HCT116 (cell line): ENCODE measurements around the gene ADARB1. TPM values are rescaled to one million over a fixed set of nuclear protein-coding genes. Genes with fewer than 3 reads are reported as not detected.

Source experiments
- ATAC-seq: fragments of 200-7000 bp; cut with Tn5 transposase; 2 replicates; pipeline ENCODE4 v1.9.1; 2020; ENCODE audit warnings: mild to moderate bottlenecking, moderate library complexity
- BruUV-seq: library from RNA; stranded (reverse); fragments of 400-500 nt; replicated peaks from 2 replicates; lab custom pipeline; 2021; lab: Mats Ljungman, UMichigan
- CTCF ChIA-PET: fragments of 300-600 bp; sonication (Branson Sonifier 250); formaldehyde crosslinking; loops from one replicate; lab custom pipeline; 2021; ENCODE audit warnings: antibody characterized with exemption; lab: Charles Lee
- POLR2A ChIA-PET: fragments of 300-600, 350-600 bp; sonication (Branson Sonifier 250); formaldehyde crosslinking; loops from one replicate; lab custom pipeline; 2021; ENCODE audit warnings: antibody characterized with exemption; lab: Charles Lee
- RAD21 ChIA-PET, 2 experiments: fragments of 300-600 bp; sonication (Branson Sonifier 250); formaldehyde crosslinking; loops; one replicate each; lab custom pipeline; 2023; ENCODE audit warnings: low total read pairs in 2 of 2; ENCODE audit not compliant: uncharacterized antibody in 2 of 2, unreplicated experiment in 2 of 2, low non-redundant PET in 1 of 2; lab: Charles Lee
- DNase-seq: peaks from one replicate; pipeline ENCODE4 v3.0.0-alpha.2; 2010; ENCODE audit warnings: low read depth, low spot score
- H2AFZ ChIP-seq: fragments of 200-600 bp; shearing (Covaris generic), sonication (generic); 2 replicates; pipeline ENCODE4 v1.6.1; 2017; ENCODE audit warnings: low read depth, mixed run types, mixed read lengths, antibody characterized with exemption, low read length; ENCODE audit not compliant: poor library complexity, severe bottlenecking
- H3K27ac ChIP-seq: 2 replicates; pipeline ENCODE4 v1.5.1; 2012; ENCODE audit warnings: low read depth, low read length
- H3K27me3 ChIP-seq: fragments of 200-600 bp; sonication (generic); 2 replicates; pipeline ENCODE4 v1.6.1; 2016; ENCODE audit warnings: mixed run types, low read length, mixed read lengths; ENCODE audit not compliant: insufficient read depth
- H3K36me3 ChIP-seq, 2 experiments: fragments of 200-500 bp in 1 of 2; fragments of 200-600 bp in 1 of 2; sonication (Bioruptor generic) in 1 of 2; sonication (generic) in 1 of 2; 2 replicates each; pipeline versions ENCODE4 v1.5.1 to v1.6.1; 2014 to 2016; ENCODE audit warnings: low read length in 2 of 2, inconsistent platforms in 1 of 2, mixed read lengths in 1 of 2, mixed run types in 1 of 2; ENCODE audit not compliant: insufficient read depth in 2 of 2, control insufficient read depth in 1 of 2
- H3K4me1 ChIP-seq, 2 experiments: fragments of 200-600 bp in 1 of 2; sonication (generic) in 1 of 2; 2 replicates each; pipeline versions ENCODE4 v1.5.1 to v1.6.1; 2012 to 2017; ENCODE audit warnings: low read length in 2 of 2, inconsistent platforms in 1 of 2, mild to moderate bottlenecking in 1 of 2, mixed read lengths in 1 of 2, mixed run types in 1 of 2, moderate library complexity in 1 of 2; ENCODE audit not compliant: insufficient read depth in 2 of 2, control insufficient read depth in 1 of 2
- H3K4me2 ChIP-seq: fragments of 200-600 bp; sonication (generic); 2 replicates; pipeline ENCODE4 v1.6.1; 2017; ENCODE audit warnings: mixed run types, low read length, mixed read lengths
- H3K4me3 ChIP-seq, 2 experiments: fragments of 200-600 bp in 1 of 2; sonication (generic) in 1 of 2; replicated peaks in 1 of 2; 2 replicates each; pipeline ENCODE4 v1.5.1; 2011 to 2016; ENCODE audit warnings: low read length in 2 of 2, control low read depth in 1 of 2, low read depth in 1 of 2, mild to moderate bottlenecking in 1 of 2, mixed read lengths in 1 of 2, mixed run types in 1 of 2
- H3K79me2 ChIP-seq: fragments of 200-600 bp; sonication (generic); 2 replicates; pipeline ENCODE4 v1.6.1; 2017; ENCODE audit warnings: mild to moderate bottlenecking, mixed run types, low read length, moderate library complexity, mixed read lengths; ENCODE audit not compliant: insufficient read depth
- H3K9ac ChIP-seq: fragments of 200-600 bp; sonication (generic); 2 replicates; pipeline ENCODE4 v1.6.1; 2016; ENCODE audit warnings: low read length, mixed read lengths
- H3K9me2 ChIP-seq: fragments of 200-600 bp; sonication (generic), shearing (Covaris generic); 2 replicates; pipeline ENCODE4 v1.6.1; 2017; ENCODE audit warnings: mixed run types, mild to moderate bottlenecking, moderate library complexity; ENCODE audit not compliant: insufficient read depth
- H3K9me3 ChIP-seq, 2 experiments: fragments of 200-500 bp in 1 of 2; fragments of 200-600 bp in 1 of 2; sonication (Bioruptor generic) in 1 of 2; sonication (generic) in 1 of 2; 2 replicates each; pipeline ENCODE4 v1.6.1; 2014 to 2017; ENCODE audit warnings: low read length in 2 of 2, mixed read lengths in 2 of 2, inconsistent platforms in 1 of 2, low read depth in 1 of 2, mild to moderate bottlenecking in 1 of 2, mixed run types in 1 of 2, moderate library complexity in 1 of 2; ENCODE audit not compliant: control insufficient read depth in 1 of 2, insufficient read depth in 1 of 2
- H4K20me1 ChIP-seq: fragments of 200-600 bp; sonication (generic), shearing (Covaris generic); 2 replicates; pipeline ENCODE4 v1.6.1; 2017; ENCODE audit warnings: mixed run types, mild to moderate bottlenecking, moderate library complexity; ENCODE audit not compliant: insufficient read depth
- CBX3 ChIP-seq: IDR thresholded peaks from 2 replicates; pipeline ENCODE4 v1.6.1; 2012; ENCODE audit warnings: low read depth
- EGR1 ChIP-seq: IDR thresholded peaks from 2 replicates; pipeline ENCODE4 v1.6.1; 2012; ENCODE audit warnings: low read depth
- ELF1 ChIP-seq: IDR thresholded peaks from 2 replicates; pipeline ENCODE4 v1.6.1; 2012; ENCODE audit warnings: low read depth, borderline replicate concordance
- EZH2phosphoT487 ChIP-seq: fragments of 200-600 bp; IDR thresholded peaks from 2 replicates; pipeline ENCODE4 v1.6.1; 2018; ENCODE audit warnings: antibody characterized with exemption, borderline replicate concordance
- POLR2A ChIP-seq: IDR thresholded peaks from 2 replicates; pipeline ENCODE4 v1.7.0; 2011; ENCODE audit warnings: borderline replicate concordance; ENCODE audit not compliant: insufficient read depth, insufficient read length; ENCODE audit errors: extremely low read depth
- POLR2AphosphoS5 ChIP-seq: IDR thresholded peaks from 2 replicates; pipeline ENCODE4 v1.6.1; 2011; ENCODE audit warnings: mild to moderate bottlenecking, low read depth, low read length, moderate library complexity
- REST ChIP-seq: IDR thresholded peaks from 2 replicates; pipeline ENCODE4 v1.6.1; 2012; ENCODE audit warnings: low read depth
- SP1 ChIP-seq: IDR thresholded peaks from 2 replicates; pipeline ENCODE4 v1.6.1; 2012; ENCODE audit warnings: low read depth
- SRF ChIP-seq: IDR thresholded peaks from 2 replicates; pipeline ENCODE4 v1.6.1; 2012; ENCODE audit warnings: low read depth
- YY1 ChIP-seq: IDR thresholded peaks from 2 replicates; pipeline ENCODE4 v1.6.1; 2011; ENCODE audit warnings: low read length, low read depth, moderate library complexity, mild to moderate bottlenecking; ENCODE audit not compliant: insufficient replicate concordance; ENCODE audit errors: extremely low read depth
- ZFX ChIP-seq: fragments of 450-650 bp; IDR thresholded peaks from 2 replicates; pipeline ENCODE4 v1.6.1; 2017
- intact Hi-C: fragments of 100-400 bp; cut with micrococcal nuclease; formaldehyde crosslinking; loops from 2 replicates; pipeline ENCODE4 v1.10.0; 2022
- total RNA-seq: library from RNA; stranded (reverse); gene quantifications from one replicate; pipeline ENCODE4 v1.2.1, GENCODE V29; 2021; ENCODE audit not compliant: unreplicated experiment
- TF ChIP-seq, protein P1 (sequence below): IDR thresholded peaks from 2 replicates; pipeline ENCODE4 v1.6.1; 2012

Gene ADARB1
- total RNA-seq, 1 experiment from 2014 or later: 13.5 TPM

GRCh38 chr21:45090966-45091365 is 16.6 kb downstream of the ADARB1 start:
- H3K4me2 ChIP-seq: no peak overlapping the region
- H3K27me3 ChIP-seq: no peaks in the 10 kb centered on the region
- H3K4me1 ChIP-seq: peaks cover 0 to 5% of the 10 kb centered on the region in 2 experiments; a peak in 2 of 4 replicates
- CTCF ChIA-PET: no interaction called here
- no peak overlapping the region for H3K4me3 ChIP-seq
- POLR2A ChIA-PET: no interaction called here
- intact Hi-C loops: no loop called here
- peaks cover 24% of the 10 kb centered on the region for H3K79me2 ChIP-seq
- H3K27ac ChIP-seq: no peak overlapping the region
- no peaks in the 10 kb centered on the region for H3K9me3 ChIP-seq
- H3K36me3 ChIP-seq: no peaks in the 10 kb centered on the region
- no peaks in the 10 kb centered on the region for H3K9me2 ChIP-seq
- H4K20me1 ChIP-seq: no peaks in the 10 kb centered on the region
- no peak for ATAC-seq
- TF ChIP-seq EGR1: no peak
- no peak for TF ChIP-seq SRF
- TF ChIP-seq, all 23 proteins: peak for 0
- no TSS peak for BruUV-seq
- RAD21 ChIA-PET: no interaction called here
- DNase-seq: no peak
- no peak overlapping the region for H2AFZ ChIP-seq
- H3K9ac ChIP-seq: no peak overlapping the region

DNA sequence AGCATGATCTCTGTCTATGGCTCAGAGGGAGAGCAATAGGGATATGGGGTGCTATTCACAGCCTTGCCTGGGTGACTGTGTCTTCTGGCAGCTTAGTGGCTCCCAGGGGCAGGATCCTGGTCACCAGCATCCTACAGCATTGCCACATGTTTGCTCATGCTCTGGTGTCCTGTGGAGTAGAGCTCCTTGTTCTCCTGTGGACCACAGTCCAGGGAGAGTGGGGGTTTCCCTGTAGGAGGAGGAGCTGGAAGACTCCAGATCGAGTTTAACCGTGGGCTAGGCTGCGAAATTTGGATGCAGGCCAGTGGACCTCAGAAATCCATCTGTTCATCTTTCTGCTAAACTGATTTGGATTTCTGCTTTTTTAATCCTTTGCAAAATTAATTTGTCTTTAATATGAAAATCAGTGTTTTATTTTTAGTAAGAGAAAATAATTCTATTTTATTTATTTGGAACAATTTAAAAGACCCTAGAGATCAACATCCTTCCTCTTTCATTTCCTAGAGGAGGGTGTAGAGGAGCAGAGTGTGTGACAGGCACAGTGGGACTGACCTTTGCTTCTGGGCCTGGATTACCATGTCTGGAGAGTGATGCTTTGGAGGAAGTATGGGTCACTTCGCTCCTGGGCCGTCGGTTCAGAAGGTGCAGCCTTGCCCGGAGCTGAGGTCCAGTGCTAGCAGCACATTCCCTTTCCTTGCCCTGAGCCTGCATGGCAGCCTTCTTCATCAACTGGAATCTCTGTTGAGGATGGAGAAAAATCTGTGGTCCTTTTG is 17.4 kb downstream of the ADARB1 start:
- Histone ChIP-seq H3K4me2 (no peak overlapping the region), H3K36me3 (no peaks in the 10 kb centered on the region)
- intact Hi-C loops: no loop called here
- TF ChIP-seq, protein P1, sequence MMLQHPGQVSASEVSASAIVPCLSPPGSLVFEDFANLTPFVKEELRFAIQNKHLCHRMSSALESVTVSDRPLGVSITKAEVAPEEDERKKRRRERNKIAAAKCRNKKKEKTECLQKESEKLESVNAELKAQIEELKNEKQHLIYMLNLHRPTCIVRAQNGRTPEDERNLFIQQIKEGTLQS: no peak
- no peak for TF ChIP-seq REST
- no peak for TF ChIP-seq EZH2phosphoT487
- TF ChIP-seq SRF: no peak
- no peak for TF ChIP-seq CBX3
- no peak for TF ChIP-seq ZFX
- no peak for TF ChIP-seq ELF1
- TF ChIP-seq SP1: no peak
- no peak for TF ChIP-seq POLR2A
- TF ChIP-seq POLR2AphosphoS5: no peak
- TF ChIP-seq YY1: no peak
- TF ChIP-seq, all 23 proteins: peak for 0
- Histone ChIP-seq H3K79me2 (peaks cover 22% of the 10 kb centered on the region), H4K20me1 (no peaks in the 10 kb centered on the region), H3K9me3 (no peaks in the 10 kb centered on the region), H3K27ac (no peak overlapping the region), H3K9me2 (no peaks in the 10 kb centered on the region), H3K4me1 (no peaks in the 10 kb centered on the region), H3K9ac (no peak overlapping the region), H3K4me3 (no peak overlapping the region), H2AFZ (no peak overlapping the region), H3K27me3 (no peaks in the 10 kb centered on the region)
- BruUV-seq: no TSS peak
- POLR2A ChIA-PET: no interaction called here
- no peak for ATAC-seq
- RAD21 ChIA-PET: no interaction called here
- CTCF ChIA-PET: no interaction called here
- no peak for DNase-seq
